ENCODE data around the gene ZNF710.
"Not testable (repeated sequence)": the region's sequence is repeated elsewhere in the genome, so short reads cannot be mapped to it uniquely, and the experiment has no call there.

The ZNF710 gene

DNA sequence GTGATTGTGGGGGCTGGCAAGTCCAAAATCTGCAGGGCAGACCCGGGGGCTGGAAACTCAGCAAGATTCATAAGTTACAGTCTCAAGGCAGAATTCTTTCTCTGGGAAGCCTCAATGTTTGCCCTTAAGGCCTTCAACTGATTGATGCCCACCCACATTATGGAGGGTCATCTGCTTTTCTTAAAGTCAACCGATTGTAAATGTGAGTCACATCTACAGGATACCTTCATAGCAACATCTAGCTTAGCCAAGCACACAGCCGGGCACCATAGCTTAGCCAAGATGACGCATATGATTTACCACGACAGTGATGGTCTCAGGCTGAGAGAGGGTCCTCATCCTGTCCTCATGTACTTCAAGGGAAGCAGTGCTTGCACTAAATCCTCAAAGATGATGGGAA is 57.7 kb downstream of the ZNF710 start:
- DNase-seq (ENCODE audit: low read depth in 2 of 2) = no peak

DNA sequence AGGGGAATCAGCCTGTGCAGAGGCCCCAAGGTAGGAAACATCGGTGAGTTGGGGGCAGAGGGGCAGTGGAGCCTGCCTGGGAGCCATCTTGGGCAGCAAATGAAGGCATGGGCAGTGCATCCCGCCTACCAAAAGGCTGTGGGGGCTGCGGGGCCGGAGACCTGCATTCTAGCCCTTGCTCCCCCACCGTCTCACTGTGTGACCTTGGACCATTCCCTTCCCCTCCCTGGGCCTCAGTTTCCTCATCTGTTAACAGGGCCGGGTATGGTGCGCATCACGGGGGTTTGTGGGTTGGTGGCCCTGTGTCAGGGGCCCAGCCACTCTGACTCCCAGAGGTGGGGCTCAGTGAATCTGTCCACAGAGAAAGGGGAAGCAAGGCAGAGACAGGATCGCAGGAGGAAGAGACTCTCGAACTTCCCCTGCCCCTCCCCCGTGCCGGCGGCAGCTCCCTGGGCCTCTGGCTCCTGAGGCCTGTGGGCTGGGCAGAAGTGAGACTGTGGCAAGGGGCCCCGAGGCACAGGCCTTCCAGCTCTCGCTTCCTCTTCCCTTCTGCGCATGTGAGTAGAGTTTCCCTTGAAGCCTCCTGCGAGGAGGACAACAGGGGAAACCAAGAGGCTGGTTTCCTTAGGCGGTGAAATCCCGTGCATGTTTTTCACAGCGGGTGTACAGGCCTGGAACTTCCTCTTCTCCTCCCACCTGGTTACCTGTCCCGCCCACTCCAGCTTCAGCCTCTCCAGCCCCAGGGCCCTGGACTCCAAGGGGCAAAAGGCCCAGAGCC is 58.3 kb downstream of the ZNF710 start:
- peak; percentile 28 to 65 for DNase-seq (ENCODE audit: low read depth in 2 of 2)

DNA sequence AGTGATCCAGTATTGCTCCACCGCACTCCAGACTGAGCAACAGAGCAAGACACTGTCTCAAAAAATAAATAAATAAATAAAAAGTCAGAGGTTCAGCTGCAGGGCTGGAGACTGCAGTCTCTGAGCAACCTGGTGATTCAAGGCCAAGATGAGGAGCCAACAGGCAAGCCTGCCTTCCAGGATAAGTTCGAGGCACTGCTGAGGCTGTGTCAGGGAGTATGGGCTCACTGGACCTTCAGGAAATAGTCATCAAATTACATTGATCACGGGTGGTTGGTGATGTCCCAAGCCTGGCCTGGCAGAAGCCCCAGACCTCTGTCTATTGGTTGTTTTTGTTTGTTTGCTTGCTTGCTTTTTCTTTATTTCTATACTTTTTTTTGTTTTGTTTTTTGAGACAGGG is 59.7 kb downstream of the ZNF710 start:
- DNase-seq (ENCODE audit: low read depth in 2 of 2) = no peak

DNA sequence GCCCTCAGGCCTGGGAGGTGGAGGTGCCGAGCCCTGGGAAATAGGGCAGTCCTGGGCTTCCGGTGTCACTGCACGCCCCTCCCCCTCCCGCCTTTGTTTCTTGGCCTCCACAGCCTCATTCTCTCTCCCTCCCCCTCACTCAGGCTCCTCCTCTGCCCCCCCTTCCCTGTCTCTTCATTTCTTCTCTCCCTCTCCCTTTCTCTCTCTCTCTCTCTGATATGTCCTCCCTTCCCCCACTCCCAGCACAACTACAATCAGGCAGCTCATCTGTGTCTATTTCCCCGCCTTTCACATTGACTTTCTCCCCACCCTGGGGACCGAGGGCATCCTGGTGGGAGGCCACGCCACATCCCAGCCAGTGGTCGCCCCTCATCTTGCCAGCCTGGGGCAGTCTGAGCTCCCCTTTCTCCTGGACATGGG is 60.9 kb downstream of the ZNF710 start:
- DNase-seq (ENCODE audit: low read depth in 2 of 2) = peak; percentile 30 to 39

DNA sequence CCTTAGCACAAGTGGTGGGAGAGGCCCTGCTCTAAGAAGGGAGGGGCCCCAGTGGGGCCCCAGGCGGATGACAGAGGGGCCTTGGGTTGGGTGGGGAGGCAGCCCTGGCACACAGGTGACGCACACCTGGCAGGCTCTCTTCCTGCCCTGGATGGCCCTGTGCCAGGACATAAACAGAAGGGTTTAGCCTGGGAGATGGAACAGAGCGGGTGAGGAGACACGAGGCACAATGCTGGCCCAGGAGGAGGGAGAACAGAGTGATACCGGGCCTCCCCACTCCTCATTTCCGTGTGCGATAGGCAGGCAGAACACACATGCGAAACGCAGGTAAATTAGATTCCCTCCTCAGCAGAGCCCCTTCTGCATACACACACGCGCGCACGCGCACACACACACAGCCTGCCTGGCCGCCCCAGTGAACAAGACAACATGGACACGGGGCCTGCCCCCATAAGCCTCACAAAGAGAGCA is 61.4 kb downstream of the ZNF710 start:
- no peak for DNase-seq (ENCODE audit: low read depth in 2 of 2)

DNA sequence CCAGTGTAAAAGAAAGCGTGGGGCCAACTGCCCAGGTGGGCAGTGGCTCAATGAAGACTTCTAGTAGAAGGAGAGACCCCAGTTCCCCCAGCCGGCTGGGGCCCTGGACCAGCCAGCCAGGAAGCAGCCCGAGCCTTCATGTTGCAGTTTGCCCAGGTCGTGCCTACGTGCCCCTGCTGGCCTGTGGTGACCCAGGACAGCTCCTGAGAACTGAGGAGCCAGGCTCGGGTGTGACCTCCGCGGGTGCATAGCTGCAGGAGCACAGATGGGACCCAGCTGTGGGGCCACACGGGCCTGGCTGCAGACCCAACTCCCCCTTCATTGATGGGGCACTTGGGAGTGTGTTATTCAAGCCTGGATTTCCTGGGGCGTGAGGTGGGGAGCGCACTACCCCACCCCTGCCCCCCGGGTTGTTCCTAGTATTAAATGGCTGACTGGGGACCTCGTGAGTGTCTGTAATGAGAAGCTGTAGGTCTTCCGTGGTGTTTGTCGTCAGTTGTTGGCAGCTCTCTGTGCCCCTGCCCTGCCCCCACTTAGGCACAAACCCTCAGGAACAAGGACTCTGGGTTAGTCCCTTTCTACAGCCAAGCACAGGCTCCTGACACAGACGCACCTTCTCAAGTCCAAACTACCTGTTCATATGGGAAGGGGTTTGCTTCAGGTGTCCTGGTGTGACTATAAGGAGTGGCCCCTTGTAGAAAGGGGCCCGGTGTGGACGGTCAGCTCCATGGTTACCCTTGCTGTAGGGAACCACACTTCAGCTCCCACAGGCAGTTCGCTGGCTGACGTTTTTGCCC is 62.0 kb downstream of the ZNF710 start:
- DNase-seq (ENCODE audit: low read depth in 2 of 2) = no peak

DNA sequence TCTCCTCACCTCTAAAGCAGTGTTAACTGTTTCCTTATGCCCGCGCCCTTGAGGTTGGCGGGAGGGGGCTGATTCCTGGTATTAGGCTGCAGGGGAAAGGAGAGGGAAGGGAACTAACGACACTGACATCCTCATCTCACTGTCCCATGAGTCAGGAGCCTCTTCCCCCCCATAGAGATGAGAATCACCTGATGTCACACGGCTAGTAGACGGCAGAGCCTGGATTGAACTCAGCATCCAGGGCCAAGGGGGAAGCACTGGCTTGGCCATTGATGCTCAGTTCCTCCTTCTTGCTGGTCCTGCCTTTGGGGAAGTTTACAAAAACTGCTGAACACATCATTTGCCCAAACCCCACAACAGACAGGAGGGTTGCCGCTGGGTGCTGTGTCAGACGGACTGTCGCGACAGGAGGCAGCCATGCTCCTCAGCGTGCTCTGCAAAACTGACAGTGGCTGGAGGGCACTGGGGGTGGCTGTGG is 62.7 kb downstream of the ZNF710 start:
- DNase-seq (ENCODE audit: low read depth in 2 of 2) = no peak

DNA sequence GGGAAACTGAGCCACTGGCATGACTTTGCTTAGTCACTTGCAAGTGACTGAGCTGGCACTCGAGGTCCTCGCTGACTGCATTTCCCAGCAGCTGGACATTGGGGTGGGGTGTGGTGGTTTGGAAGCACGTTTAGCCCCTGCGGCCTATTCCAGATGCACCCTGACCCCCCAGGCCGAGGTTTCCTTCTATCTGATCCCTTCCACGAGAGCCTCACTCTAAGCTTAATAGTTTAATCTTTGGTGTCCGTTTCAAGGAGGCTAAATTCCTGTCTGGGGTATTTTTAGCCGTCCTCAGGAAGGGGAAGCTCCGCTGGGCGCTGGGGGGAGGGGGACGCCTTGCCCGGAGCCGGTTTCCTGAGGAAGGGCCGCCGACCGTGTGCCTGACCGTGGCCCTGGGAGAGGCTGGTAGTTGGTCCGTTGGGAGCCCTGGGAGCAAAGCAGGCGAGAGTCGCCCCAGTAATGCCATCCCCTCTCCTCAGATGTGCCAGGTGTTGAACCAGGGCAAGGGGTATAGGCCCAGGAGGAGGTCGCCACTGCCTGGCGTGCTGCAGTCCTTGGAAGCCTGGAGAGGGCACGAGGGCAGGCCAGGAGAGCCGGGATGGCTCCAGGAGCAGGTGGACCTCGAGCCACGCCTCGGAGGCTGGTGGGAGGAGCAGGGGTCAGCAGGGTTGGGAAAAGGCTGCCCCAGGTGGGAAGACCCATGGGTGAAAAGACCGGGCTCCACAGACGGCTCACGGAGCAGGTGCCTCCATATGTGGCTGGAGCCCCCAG is 64.0 kb downstream of the ZNF710 start:
- no peak for DNase-seq (ENCODE audit: low read depth in 2 of 2)

DNA sequence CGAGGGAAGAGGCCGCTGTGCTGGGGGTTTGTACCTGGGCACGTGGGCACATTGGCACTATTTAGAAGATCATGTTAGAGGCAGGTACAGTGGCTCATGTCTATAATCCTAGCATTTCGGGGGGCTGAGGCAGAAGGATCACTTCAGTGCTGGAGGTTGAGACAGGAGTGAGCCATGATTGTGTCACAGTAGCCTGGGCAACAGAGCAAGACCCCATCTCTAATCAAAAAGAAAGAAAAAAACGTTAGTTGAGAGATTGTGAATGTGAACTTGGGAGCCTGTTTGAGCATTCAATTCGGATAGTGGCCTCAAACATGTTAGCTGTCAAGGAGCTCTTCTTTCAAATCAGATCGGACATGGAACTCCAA is 64.5 kb downstream of the ZNF710 start:
- DNase-seq (ENCODE audit: low read depth in 2 of 2) = no peak

DNA sequence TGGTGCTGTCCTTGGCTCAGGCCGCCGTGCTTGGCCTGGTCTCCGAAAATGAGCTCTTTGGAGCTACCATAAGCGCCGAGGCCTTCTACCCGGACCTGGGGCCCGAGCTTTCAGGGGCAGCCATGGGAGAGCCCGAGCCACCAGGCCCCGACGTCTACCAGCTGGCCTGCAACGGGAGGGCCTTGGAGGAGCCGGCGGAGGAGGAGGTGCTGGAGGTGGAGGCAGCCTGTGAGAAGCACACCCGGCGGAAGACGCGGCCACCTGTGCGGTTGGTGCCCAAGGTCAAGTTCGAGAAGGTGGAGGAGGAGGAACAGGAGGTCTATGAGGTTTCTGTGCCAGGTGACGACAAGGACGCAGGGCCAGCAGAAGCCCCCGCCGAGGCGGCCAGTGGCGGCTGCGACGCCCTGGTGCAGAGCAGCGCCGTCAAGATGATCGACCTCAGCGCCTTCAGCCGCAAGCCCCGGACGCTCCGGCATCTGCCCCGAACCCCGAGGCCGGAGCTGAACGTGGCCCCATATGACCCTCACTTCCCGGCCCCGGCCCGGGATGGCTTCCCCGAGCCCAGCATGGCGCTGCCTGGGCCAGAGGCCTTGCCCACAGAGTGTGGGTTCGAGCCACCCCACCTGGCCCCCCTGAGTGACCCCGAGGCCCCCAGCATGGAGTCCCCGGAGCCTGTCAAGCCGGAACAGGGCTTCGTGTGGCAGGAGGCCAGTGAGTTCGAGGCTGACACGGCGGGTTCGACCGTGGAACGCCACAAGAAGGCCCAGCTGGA is 66.2 kb downstream of the ZNF710 start:
- DNase-seq (ENCODE audit: low read depth in 2 of 2) = no peak

DNA sequence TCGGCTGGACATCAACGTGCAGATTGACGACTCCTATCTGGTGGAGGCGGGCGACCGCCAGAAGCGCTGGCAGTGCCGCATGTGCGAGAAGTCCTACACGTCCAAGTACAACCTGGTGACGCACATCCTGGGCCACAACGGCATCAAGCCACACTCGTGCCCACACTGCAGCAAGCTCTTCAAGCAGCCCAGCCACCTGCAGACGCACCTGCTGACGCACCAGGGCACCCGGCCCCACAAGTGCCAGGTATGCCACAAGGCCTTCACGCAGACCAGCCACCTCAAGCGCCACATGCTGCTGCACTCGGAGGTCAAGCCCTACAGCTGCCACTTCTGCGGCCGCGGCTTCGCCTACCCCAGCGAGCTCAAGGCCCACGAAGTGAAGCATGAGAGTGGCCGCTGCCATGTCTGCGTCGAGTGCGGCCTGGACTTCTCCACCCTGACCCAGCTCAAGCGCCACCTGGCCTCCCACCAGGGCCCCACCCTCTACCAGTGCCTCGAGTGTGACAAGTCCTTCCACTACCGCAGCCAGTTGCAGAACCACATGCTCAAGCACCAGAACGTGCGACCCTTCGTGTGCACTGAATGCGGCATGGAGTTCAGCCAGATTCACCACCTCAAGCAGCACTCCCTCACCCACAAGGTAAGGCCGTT is 67.0 kb downstream of the ZNF710 start:
- DNase-seq (ENCODE audit: low read depth in 2 of 2) = no peak

DNA sequence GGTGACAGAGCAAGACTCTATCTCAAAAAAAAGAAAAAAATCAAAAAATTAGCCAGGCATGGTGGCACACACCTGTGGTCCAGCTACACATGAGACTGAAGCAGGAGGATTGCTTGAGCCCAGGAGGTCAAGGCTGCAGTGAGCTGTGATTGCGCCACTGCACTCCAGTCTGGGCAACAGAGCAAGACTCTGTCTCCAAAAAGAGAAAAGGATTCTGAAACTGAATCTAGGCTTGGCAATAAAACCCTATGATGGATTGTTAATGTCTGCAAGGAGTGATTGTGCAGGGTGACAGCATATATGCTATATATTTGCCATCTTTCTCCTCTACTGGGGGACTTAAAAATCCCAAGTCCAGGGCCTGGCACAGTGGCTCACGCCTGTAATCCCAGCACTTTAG is 69.5 kb downstream of the ZNF710 start:
- DNase-seq (ENCODE audit: low read depth in 2 of 2) = not testable (repeated sequence)

DNA sequence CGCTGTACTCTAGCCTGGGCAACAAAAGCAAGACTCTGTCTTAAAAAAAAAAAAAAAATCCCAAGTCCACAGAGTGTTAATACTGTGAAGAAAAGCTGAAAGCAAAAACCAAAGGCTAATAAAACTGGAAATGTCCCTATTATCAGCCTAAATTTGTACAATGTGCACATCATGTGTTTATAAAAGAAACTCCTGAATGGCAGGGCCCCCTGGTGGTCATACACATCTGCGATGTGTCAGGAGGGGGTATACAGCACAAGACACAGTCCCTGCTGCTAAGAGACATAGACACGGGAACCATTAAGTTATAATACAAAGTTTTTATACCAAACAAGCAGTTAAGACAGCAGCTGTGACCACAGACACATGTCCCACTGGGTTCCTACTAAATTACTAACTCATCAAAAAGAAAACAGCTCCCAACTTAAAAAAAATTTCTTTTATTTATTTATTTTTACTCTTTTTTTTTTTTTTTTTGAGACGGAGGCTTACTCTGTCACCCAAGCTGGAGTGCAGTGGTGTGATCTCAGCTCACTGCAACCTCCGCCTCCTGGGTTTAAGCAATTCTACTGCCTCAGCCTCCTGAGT is 70.2 kb downstream of the ZNF710 start:
- peak; percentile 67 to 69 for DNase-seq (ENCODE audit: low read depth in 2 of 2)

DNA sequence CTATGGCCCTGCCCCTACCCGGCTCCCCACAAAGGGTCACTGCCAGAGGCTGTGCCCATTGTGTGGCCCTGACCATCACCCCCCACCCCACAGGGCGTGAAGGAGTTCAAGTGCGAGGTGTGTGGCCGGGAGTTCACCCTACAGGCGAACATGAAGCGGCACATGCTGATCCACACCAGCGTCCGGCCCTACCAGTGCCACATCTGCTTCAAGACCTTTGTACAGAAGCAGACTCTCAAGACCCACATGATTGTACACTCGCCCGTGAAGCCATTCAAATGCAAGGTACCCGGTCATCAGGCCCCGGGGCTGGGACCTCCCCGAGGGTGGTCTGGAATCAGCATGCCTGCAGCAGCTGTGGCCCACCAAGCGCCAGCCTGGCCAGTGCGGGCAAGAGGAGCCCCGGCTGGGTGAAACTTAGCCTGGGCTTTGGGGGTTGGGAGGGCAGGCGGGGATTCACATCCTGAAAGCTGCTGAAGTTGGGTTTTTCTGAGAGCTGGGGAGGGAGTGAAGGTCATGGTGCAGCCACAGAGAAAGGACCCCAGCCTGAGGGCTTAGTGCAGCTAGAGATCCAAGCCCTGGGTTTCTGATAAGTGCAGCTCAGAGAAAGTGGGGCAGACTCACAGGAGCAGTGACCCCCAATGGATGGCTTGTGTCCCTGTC is 72.0 kb downstream of the ZNF710 start:
- DNase-seq (ENCODE audit: low read depth in 2 of 2) = no peak

DNA sequence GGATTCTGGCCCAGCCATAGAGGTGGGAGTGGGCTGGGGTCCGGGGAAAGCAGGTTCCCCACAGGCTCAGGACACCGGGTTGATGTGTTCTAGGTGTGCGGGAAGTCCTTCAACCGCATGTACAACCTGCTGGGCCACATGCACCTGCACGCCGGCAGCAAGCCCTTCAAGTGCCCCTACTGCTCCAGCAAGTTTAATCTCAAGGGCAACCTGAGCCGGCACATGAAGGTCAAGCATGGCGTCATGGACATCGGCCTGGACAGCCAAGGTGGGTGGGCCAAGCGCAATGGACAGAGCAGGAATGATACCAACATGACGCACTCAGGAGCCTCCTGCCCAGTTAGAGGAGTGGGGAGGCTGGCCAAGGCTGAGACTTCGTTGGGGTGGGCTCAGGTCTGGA is 72.9 kb downstream of the ZNF710 start:
- no peak for DNase-seq (ENCODE audit: low read depth in 2 of 2)

DNA sequence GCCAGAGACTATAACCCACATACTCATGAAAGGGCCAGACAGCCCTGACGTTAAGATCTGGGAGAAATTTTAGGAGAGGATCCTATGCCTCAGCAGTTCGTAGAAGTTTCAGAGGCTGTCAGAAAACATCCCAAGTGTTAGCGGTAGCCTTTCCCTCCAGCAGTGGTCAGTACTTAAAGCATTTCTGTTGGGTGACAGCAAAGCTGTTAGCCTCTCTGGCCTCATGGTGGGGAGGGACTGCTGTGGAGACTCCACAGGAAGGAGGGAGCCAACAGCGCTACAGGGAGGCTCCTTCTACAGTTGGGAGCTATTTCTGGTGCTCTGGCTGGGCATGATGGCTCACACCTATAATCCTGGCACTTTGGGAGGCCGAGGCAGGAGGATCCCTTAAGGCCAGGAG is 73.8 kb downstream of the ZNF710 start:
- no peak for DNase-seq (ENCODE audit: low read depth in 2 of 2)

DNA sequence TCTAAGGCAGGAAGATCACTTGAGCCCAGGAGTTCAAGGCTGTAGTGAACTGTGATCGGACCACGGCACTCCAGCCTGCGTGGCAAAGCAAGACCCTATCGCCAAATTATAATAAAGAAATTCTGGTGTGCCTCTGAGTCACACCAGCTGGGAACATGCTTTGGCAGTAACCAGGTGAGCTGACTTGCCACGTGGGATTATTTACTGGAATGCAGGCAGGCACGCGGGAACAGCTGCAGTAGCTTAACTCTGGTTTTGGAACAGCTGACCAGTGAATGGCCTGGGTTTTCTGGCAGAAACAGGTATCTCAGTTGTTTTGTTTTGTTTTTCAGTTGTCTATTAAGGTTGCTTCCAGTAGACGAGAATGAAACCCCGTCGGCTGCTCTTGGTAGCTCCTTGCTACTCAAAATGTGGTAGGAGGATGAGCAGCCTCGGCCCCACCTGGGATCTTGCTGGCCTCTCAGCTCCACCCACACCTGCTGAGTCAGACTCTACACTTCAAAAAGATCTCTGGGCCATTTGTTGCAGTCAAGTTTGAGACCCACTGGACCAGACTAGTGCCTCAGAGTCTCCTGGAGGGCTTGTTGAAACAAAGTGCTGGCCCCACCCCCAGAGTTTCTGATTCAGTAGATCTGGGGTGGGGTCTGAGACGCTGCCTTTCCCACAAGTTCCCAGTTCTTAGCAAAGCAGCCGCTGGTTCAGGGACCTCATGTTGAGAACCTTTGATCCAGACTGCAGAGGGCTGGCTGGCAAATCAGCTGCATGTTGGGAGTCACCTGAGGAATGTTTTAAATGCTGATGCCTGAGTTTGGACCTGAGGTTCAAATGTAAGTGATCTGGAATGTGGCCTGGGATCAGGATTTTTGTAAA is 74.5 kb downstream of the ZNF710 start:
- no peak for DNase-seq (ENCODE audit: low read depth in 2 of 2)

DNA sequence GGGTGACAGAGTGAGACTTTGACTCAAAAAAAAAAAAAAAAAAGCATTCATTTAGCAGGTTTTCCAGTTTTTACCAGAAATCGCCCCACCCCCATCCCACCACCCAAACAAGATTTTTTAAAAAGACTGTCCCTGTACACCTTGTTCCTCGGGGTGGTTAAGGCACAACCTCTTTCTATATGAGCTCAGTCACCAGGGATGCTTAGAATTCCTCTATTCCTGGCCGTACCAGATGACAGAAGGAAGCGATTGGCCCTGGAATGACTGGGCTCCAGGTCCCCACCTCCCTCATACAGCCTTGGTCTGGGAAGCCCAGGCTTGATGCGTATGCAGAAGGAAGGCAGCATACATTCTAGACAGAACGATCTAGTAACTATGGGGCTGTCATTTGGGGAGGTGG is 75.6 kb downstream of the ZNF710 start:
- DNase-seq (ENCODE audit: low read depth in 2 of 2) = no peak

DNA sequence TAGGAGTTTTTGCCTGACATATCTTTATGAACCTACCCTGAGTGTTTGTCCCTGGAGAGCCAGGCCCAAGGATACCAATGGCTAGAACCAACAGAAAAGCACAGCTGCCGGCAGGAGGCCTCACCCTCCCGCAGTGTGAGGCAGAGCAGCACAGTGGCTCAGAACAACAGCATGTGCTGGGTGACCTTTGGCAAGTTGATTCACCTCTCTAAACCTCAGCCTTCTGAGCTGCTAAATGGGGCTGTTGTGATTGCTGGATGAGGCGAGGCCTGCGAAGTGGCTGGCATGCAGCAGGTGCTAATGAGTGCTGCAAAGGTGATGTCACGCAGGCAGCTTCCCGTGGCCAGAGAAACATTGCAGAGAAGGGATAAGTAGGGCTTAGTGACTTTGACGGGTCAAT is 77.8 kb downstream of the ZNF710 start:
- DNase-seq (ENCODE audit: low read depth in 2 of 2) = no peak
